Mesendoderm (in vitro differentiated cells): ENCODE data around the gene NCR2.

ENCODE experiments used
- DNase-seq: peaks from one replicate; pipeline ENCODE4 v3.0.0; 2013
- H2AK5ac ChIP-seq: 2 replicates; pipeline ENCODE4 v1.6.1; 2013; ENCODE audit warnings: low read length, inconsistent platforms
- H2BK120ac ChIP-seq: 2 replicates; pipeline ENCODE4 v1.6.1; 2013; ENCODE audit warnings: low read depth, mild to moderate bottlenecking, low read length, moderate library complexity, mixed read lengths
- H2BK15ac ChIP-seq: replicated peaks from 2 replicates; pipeline ENCODE4 v1.6.1; 2013; ENCODE audit warnings: low read depth, mild to moderate bottlenecking, moderate library complexity
- H2BK5ac ChIP-seq: 2 replicates; pipeline ENCODE4 v1.6.1; 2013; ENCODE audit warnings: low read length, inconsistent platforms
- H3K18ac ChIP-seq: 2 replicates; pipeline ENCODE4 v1.6.1; 2013; ENCODE audit warnings: mild to moderate bottlenecking, low read length, mixed read lengths
- H3K23ac ChIP-seq: one replicate; pipeline ENCODE4 v1.6.1; 2013; ENCODE audit warnings: low read length
- H3K27ac ChIP-seq: 2 replicates; pipeline ENCODE4 v1.5.1; 2013; ENCODE audit warnings: low read depth, mild to moderate bottlenecking, inconsistent platforms, low read length, moderate library complexity
- H3K27me3 ChIP-seq: 2 replicates; pipeline ENCODE4 v1.6.1; 2013; ENCODE audit warnings: low read length, control low read depth, mild to moderate bottlenecking, inconsistent platforms; ENCODE audit not compliant: insufficient read depth, poor library complexity
- H3K36me3 ChIP-seq: 2 replicates; pipeline ENCODE4 v1.6.1; 2013; ENCODE audit warnings: low read length, inconsistent platforms; ENCODE audit not compliant: control insufficient read depth, insufficient read depth
- H3K4ac ChIP-seq: one replicate; pipeline ENCODE4 v1.6.1; 2013; ENCODE audit warnings: low read depth, mild to moderate bottlenecking, low read length, moderate library complexity
- H3K4me1 ChIP-seq: 2 replicates; pipeline ENCODE4 v1.6.1; 2013; ENCODE audit warnings: low read depth, low read length, inconsistent platforms; ENCODE audit not compliant: control insufficient read depth
- H3K4me2 ChIP-seq: 2 replicates; pipeline ENCODE4 v1.6.1; 2013; ENCODE audit warnings: low read length
- H3K4me3 ChIP-seq: 2 replicates; pipeline ENCODE4 v1.5.1; 2013; ENCODE audit warnings: mild to moderate bottlenecking, low read length
- H3K56ac ChIP-seq: one replicate; pipeline ENCODE4 v1.6.1; 2013; ENCODE audit warnings: low read length
- H3K79me1 ChIP-seq: 2 replicates; pipeline ENCODE4 v1.6.1; 2013; ENCODE audit warnings: low read length, inconsistent platforms
- H3K79me2 ChIP-seq: 2 replicates; pipeline ENCODE4 v1.6.1; 2013; ENCODE audit warnings: mild to moderate bottlenecking, low read length; ENCODE audit not compliant: control insufficient read depth, insufficient read depth
- H3K9ac ChIP-seq: 2 replicates; pipeline ENCODE4 v1.6.1; 2013; ENCODE audit warnings: low read length, inconsistent platforms
- H4K5ac ChIP-seq: one replicate; pipeline ENCODE4 v1.6.1; 2013; ENCODE audit warnings: low read length
- H4K8ac ChIP-seq: one replicate; pipeline ENCODE4 v1.6.1; 2013; ENCODE audit warnings: low read depth, mild to moderate bottlenecking, control low read depth, low read length, moderate library complexity
- WGBS: extraction: QIAGEN DNeasy Blood & Tissue Kit; methylation state at CpG from one replicate; pipeline ENCODE4 v1.1.7; 2013; ENCODE audit warnings: low lambda C conversion rate, missing lambda C conversion rate; ENCODE audit not compliant: insufficient coverage; ENCODE audit errors: extremely low coverage; 5-methylcytosine and 5-hydroxymethylcytosine counted together

The NCR2 gene

DNA sequence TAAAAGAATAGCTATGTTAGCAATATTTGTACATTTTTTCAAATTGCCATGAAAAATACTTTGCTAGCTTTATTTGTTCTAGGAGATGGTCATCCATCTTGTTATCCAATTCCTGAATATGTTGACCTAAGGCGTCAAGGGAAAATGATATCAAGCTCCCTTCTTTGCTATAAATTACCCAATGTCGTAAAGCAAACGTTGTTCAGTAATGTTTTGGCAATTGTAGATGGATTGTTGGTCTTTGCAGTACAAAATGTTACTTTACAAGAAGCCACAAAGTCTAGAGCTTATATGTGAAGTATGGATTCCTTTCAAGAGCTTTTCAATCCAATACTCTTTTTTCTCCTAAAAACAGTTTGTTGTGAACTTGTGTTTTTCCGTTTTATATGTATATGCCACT lies 3.3 kb downstream of the NCR2 start:
- Histone ChIP-seq H3K18ac (no peak overlapping the region), H3K23ac (no peak overlapping the region), H3K4ac (no peak overlapping the region), H3K4me3 (no peak overlapping the region), H3K4me2 (no peak overlapping the region), H3K79me2 (no peaks in the 10 kb centered on the region), H3K79me1 (no peaks in the 10 kb centered on the region), H2BK5ac (no peak overlapping the region), H2BK120ac (no peak overlapping the region), H3K36me3 (no peaks in the 10 kb centered on the region), H4K8ac (no peak overlapping the region), H3K56ac (no peak overlapping the region), H2BK15ac (no peak overlapping the region), H3K27ac (no peak overlapping the region), H3K27me3 (no peaks in the 10 kb centered on the region), H3K9ac (no peak overlapping the region), H2AK5ac (no peak overlapping the region), H4K5ac (no peak overlapping the region), H3K4me1 (no peaks in the 10 kb centered on the region)
- no peak for DNase-seq
- WGBS = no CpG with 5 or more reads among the region's 4 CpGs

DNA sequence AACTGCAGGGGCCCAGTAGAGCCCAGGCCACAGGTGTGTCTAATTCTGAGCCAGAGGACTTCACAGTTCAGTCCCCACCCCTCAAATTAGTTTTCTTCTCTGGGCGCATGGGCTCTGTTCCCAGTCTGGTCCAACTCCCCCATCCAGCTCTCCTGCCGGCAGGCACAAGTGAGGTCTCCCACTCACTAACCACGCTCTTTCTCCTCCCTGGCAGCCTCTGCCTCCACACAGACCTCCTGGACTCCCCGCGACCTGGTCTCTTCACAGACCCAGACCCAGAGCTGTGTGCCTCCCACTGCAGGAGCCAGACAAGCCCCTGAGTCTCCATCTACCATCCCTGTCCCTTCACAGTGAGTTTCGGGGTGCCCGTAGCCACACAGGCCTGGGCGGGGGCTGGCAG lies 6.2 kb downstream of the NCR2 start:
- Histone ChIP-seq H4K5ac (no peak overlapping the region), H4K8ac (no peak overlapping the region), H3K56ac (no peak overlapping the region), H3K4me3 (no peak overlapping the region), H3K79me1 (no peaks in the 10 kb centered on the region), H3K4me2 (no peak overlapping the region), H3K79me2 (no peaks in the 10 kb centered on the region), H3K23ac (no peak overlapping the region), H3K4ac (no peak overlapping the region), H2AK5ac (no peak overlapping the region), H3K4me1 (no peaks in the 10 kb centered on the region), H2BK120ac (no peak overlapping the region), H3K36me3 (no peaks in the 10 kb centered on the region), H3K18ac (no peak overlapping the region), H3K9ac (no peak overlapping the region), H2BK15ac (no peak overlapping the region), H3K27me3 (no peaks in the 10 kb centered on the region), H3K27ac (no peak overlapping the region), H2BK5ac (no peak overlapping the region)
- WGBS = no CpG with 5 or more reads among the region's 8 CpGs
- no peak for DNase-seq

- WGBS = no CpG with 5 or more reads among the region's 1 CpG
- Histone ChIP-seq H4K8ac (no peak overlapping the region), H3K23ac (no peak overlapping the region), H3K4me2 (no peak overlapping the region), H2BK15ac (no peak overlapping the region), H2AK5ac (no peak overlapping the region), H3K4ac (no peak overlapping the region), H3K36me3 (no peaks in the 10 kb centered on the region), H3K4me1 (no peaks in the 10 kb centered on the region), H3K18ac (no peak overlapping the region), H3K4me3 (no peak overlapping the region), H3K79me1 (no peaks in the 10 kb centered on the region), H4K5ac (no peak overlapping the region), H2BK5ac (no peak overlapping the region), H3K79me2 (no peaks in the 10 kb centered on the region), H3K56ac (no peak overlapping the region), H3K9ac (no peak overlapping the region), H3K27ac (no peak overlapping the region), H3K27me3 (no peaks in the 10 kb centered on the region), H2BK120ac (no peak overlapping the region)
- no peak for DNase-seq
Measured at GRCh38 chr6:41342241-41342640, 6.8 kb downstream of the NCR2 start.

DNA sequence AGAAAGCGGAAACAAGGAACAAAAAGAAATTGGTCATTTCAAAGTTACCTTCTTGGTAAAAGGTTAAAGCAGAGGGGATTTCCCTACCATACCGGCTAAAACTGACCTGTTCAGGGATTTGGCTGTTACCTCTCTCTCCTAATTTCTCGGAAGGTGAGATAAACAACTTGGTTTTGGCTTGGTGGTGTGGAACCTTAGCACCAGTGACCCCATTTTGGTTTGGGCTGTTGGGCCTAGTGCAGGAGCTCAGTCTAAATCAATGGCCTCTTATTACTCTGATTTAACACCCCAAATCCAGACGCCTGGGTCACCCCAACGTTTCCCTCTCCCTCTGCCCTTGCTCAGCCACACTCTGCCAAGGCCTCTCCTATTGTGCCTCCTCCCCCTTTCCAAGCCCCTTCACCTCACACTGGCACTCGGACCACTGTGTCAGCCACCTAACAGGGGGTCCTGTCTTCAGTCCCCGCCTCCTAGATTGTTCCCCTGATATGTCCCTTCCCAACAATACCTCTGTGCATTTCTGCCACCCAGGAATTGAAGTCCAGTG lies 8.3 kb downstream of the NCR2 start:
- no peaks in the 10 kb centered on the region for H3K4me1 ChIP-seq
- H3K23ac ChIP-seq = no peak overlapping the region
- H3K4me3 ChIP-seq = no peak overlapping the region
- H3K36me3 ChIP-seq = no peaks in the 10 kb centered on the region
- no peak overlapping the region for H3K18ac ChIP-seq
- H2AK5ac ChIP-seq = no peak overlapping the region
- H3K56ac ChIP-seq = no peak overlapping the region
- no peak overlapping the region for H3K9ac ChIP-seq
- no peak overlapping the region for H2BK5ac ChIP-seq
- no CpG with 5 or more reads among the region's 7 CpGs for WGBS
- no peak overlapping the region for H4K5ac ChIP-seq
- no peaks in the 10 kb centered on the region for H3K27me3 ChIP-seq
- H3K27ac ChIP-seq = no peak overlapping the region
- H2BK15ac ChIP-seq = no peak overlapping the region
- H3K79me1 ChIP-seq = no peaks in the 10 kb centered on the region
- no peak for DNase-seq
- H3K79me2 ChIP-seq = no peaks in the 10 kb centered on the region
- H4K8ac ChIP-seq = no peak overlapping the region
- H3K4me2 ChIP-seq = no peak overlapping the region
- no peak overlapping the region for H2BK120ac ChIP-seq
- H3K4ac ChIP-seq = no peak overlapping the region

DNA sequence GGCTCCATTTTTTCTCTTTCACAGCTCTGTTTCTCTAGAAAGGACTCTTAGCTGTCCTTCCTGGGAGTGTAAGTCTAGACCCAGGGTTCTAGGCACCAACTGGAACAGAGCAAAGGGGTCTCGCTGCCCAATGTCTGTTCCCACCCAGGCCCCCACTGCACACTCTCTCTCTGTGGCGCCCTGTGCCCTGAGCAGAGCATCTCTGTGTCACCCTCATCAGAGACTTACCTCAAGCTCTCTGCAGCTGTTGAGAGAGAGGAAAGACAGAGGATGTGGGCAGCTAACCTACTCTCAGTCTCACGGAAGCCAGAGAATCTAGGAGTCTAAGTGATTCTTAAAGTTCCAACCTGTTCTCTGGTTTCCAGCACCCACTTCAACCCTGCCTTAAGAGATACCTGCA lies 9.5 kb downstream of the NCR2 start:
- Histone ChIP-seq H3K27ac (no peak overlapping the region), H2BK120ac (no peak overlapping the region), H3K79me1 (no peaks in the 10 kb centered on the region), H3K23ac (peak overlapping the region; percentile 38), H3K36me3 (no peaks in the 10 kb centered on the region), H3K4me2 (no peak overlapping the region), H3K9ac (no peak overlapping the region), H2AK5ac (no peak overlapping the region), H3K27me3 (no peaks in the 10 kb centered on the region), H3K4me1 (no peaks in the 10 kb centered on the region), H3K4me3 (no peak overlapping the region), H4K5ac (no peak overlapping the region), H2BK15ac (no peak overlapping the region), H4K8ac (no peak overlapping the region), H3K79me2 (no peaks in the 10 kb centered on the region), H2BK5ac (no peak overlapping the region), H3K18ac (no peak overlapping the region), H3K56ac (no peak overlapping the region), H3K4ac (no peak overlapping the region)
- no CpG with 5 or more reads among the region's 3 CpGs for WGBS
- DNase-seq = no peak

DNA sequence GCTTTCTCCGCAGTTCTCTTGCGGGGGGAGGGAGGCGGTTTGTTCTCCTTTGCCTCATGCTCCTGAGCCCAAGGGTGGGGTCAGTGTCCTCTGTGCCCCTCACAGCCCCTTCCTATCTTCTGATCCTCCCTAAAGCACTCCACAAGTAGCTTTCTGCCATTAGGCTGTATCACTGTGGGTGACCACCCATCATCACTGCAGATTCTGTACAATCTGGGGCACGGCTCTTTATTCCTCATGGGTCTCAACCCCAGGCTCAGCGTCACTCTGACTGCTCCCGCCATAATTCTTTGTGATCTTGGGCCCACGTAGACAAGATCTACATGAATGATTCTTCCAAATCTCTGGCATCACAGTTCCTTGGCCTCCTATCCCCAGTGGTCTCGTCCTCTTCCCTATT lies 10.5 kb downstream of the NCR2 start:
- no peak for DNase-seq
- H3K4me3 ChIP-seq = no peak overlapping the region
- WGBS = no CpG with 5 or more reads among the region's 8 CpGs
- H3K23ac ChIP-seq = no peak overlapping the region
- no peak overlapping the region for H3K27ac ChIP-seq
- no peak overlapping the region for H3K56ac ChIP-seq
- H3K79me1 ChIP-seq = no peaks in the 10 kb centered on the region
- no peaks in the 10 kb centered on the region for H3K36me3 ChIP-seq
- no peak overlapping the region for H3K9ac ChIP-seq
- no peaks in the 10 kb centered on the region for H3K27me3 ChIP-seq
- H3K18ac ChIP-seq = no peak overlapping the region
- H2AK5ac ChIP-seq = no peak overlapping the region
- H4K5ac ChIP-seq = no peak overlapping the region
- H3K79me2 ChIP-seq = no peaks in the 10 kb centered on the region
- no peak overlapping the region for H2BK5ac ChIP-seq
- no peak overlapping the region for H2BK15ac ChIP-seq
- H3K4me2 ChIP-seq = no peak overlapping the region
- H4K8ac ChIP-seq = no peak overlapping the region
- no peak overlapping the region for H3K4ac ChIP-seq
- no peak overlapping the region for H2BK120ac ChIP-seq
- H3K4me1 ChIP-seq = no peaks in the 10 kb centered on the region
